HG02571 (cell line): Measurements from ENCODE around the gene NCKAP5.

Experiments used
- ATAC-seq: cut with Tn5 transposase; IDR thresholded peaks from one replicate; pipeline ENCODE4 v1.9.1; 2021; ENCODE audit warnings: mild to moderate bottlenecking, moderate library complexity; ENCODE audit not compliant: unreplicated experiment

Gene NCKAP5

GRCh38 chr2:133407341-133407740 lies 160.9 kb downstream of the NCKAP5 start:
- ATAC-seq: no peak

- no peak for ATAC-seq
Measured at GRCh38 chr2:133405252-133405651, 163.0 kb downstream of the NCKAP5 start.

- no peak for ATAC-seq
Measured at GRCh38 chr2:133400411-133400810, 167.9 kb downstream of the NCKAP5 start.

- no peak for ATAC-seq
Measured at GRCh38 chr2:133393895-133394294, 174.4 kb downstream of the NCKAP5 start.

- ATAC-seq: no peak
Measured at GRCh38 chr2:133390156-133390555, 178.1 kb downstream of the NCKAP5 start.

GRCh38 chr2:133389569-133389968 lies 178.7 kb downstream of the NCKAP5 start:
- no peak for ATAC-seq

- ATAC-seq: no peak
Measured at GRCh38 chr2:133382566-133382965, 185.7 kb downstream of the NCKAP5 start.

GRCh38 chr2:133380991-133381390 lies 187.3 kb downstream of the NCKAP5 start:
- ATAC-seq: no peak

GRCh38 chr2:133378928-133379549 lies 189.2 kb downstream of the NCKAP5 start:
- no peak for ATAC-seq

GRCh38 chr2:133378386-133378785 lies 189.9 kb downstream of the NCKAP5 start:
- no peak for ATAC-seq

GRCh38 chr2:133377599-133377998 lies 190.7 kb downstream of the NCKAP5 start:
- no peak for ATAC-seq

- ATAC-seq: no peak
Measured at GRCh38 chr2:133377021-133377481, 191.2 kb downstream of the NCKAP5 start.

GRCh38 chr2:133374781-133375180 lies 193.5 kb downstream of the NCKAP5 start:
- ATAC-seq: no peak

- no peak for ATAC-seq
Measured at GRCh38 chr2:133371286-133371685, 197.0 kb downstream of the NCKAP5 start.

GRCh38 chr2:133369901-133370658 lies 198.2 kb downstream of the NCKAP5 start:
- no peak for ATAC-seq

GRCh38 chr2:133365117-133365516 lies 203.1 kb downstream of the NCKAP5 start:
- no peak for ATAC-seq

GRCh38 chr2:133364636-133365035 lies 203.6 kb downstream of the NCKAP5 start:
- ATAC-seq: no peak

- no peak for ATAC-seq
Measured at GRCh38 chr2:133363884-133364283, 204.4 kb downstream of the NCKAP5 start.

GRCh38 chr2:133362061-133362476 lies 206.2 kb downstream of the NCKAP5 start:
- no peak for ATAC-seq

GRCh38 chr2:133360882-133361281 lies 207.4 kb downstream of the NCKAP5 start:
- ATAC-seq: no peak

GRCh38 chr2:133360190-133360589 lies 208.1 kb downstream of the NCKAP5 start:
- ATAC-seq: no peak

GRCh38 chr2:133352719-133353118 lies 215.5 kb downstream of the NCKAP5 start:
- no peak for ATAC-seq
